CD4-positive, alpha-beta T cell treated with Interleukin-2 at 100 ng/mL for 4 hours (primary cell): ENCODE data around the gene RALGPS2.
"Not testable (repeated sequence)": the region's sequence is repeated elsewhere in the genome, so short reads cannot be mapped to it uniquely, and the experiment has no call there.

Experiments
- DNase-seq: peaks from one replicate; pipeline ENCODE4 v3.0.0-alpha.2; 2020; ENCODE audit warnings: low spot score

The RALGPS2 gene

GRCh38 chr1:178945763-178946266, 220.8 kb downstream of the RALGPS2 start:
- no peak for DNase-seq

GRCh38 chr1:178946416-178946815, 221.4 kb downstream of the RALGPS2 start:
- no peak for DNase-seq

- no peak for DNase-seq
These were observed 222.0 kb downstream of the RALGPS2 start for GRCh38 chr1:178946855-178947676.

GRCh38 chr1:178947677-178947981, 222.6 kb downstream of the RALGPS2 start:
- no peak for DNase-seq

GRCh38 chr1:178948676-178949075, 223.6 kb downstream of the RALGPS2 start:
- DNase-seq, result no peak

GRCh38 chr1:178949866-178950265, 224.8 kb downstream of the RALGPS2 start:
- DNase-seq, result not testable (repeated sequence)

- no peak for DNase-seq
These were observed 226.6 kb downstream of the RALGPS2 start for GRCh38 chr1:178951600-178951999.

GRCh38 chr1:178953034-178953433, 228.0 kb downstream of the RALGPS2 start:
- no peak for DNase-seq

GRCh38 chr1:178953538-178954324, 228.7 kb downstream of the RALGPS2 start:
- no peak for DNase-seq

GRCh38 chr1:178954325-178954690, 229.3 kb downstream of the RALGPS2 start:
- no peak for DNase-seq

GRCh38 chr1:178954937-178955336, 229.9 kb downstream of the RALGPS2 start:
- no peak for DNase-seq

- DNase-seq, result no peak
These were observed 230.4 kb downstream of the RALGPS2 start for GRCh38 chr1:178955391-178955954.

- DNase-seq, result no peak
These were observed 233.4 kb downstream of the RALGPS2 start for GRCh38 chr1:178958491-178958890.

- DNase-seq, result no peak
These were observed 234.8 kb downstream of the RALGPS2 start for GRCh38 chr1:178959543-178960460.

- DNase-seq, result no peak
These were observed 235.6 kb downstream of the RALGPS2 start for GRCh38 chr1:178960482-178961240.

GRCh38 chr1:178961331-178961730, 236.3 kb downstream of the RALGPS2 start:
- DNase-seq, result no peak

- no peak for DNase-seq
These were observed 236.8 kb downstream of the RALGPS2 start for GRCh38 chr1:178961868-178962267.

- DNase-seq, result no peak
These were observed 238.0 kb downstream of the RALGPS2 start for GRCh38 chr1:178962853-178963711.

- DNase-seq, result no peak
These were observed 239.7 kb downstream of the RALGPS2 start for GRCh38 chr1:178964469-178965330.
